ENCODE measurements around the gene SMIM9. TPM values are rescaled to one million over a fixed set of nuclear protein-coding genes. Genes with fewer than 3 reads are reported as not detected.

Gene SMIM9
- total RNA-seq, 1 donor from 2014 or later = not detected

- Mint-ChIP-seq H3K27ac (no peak overlapping the region), H3K4me3 (no peak overlapping the region), H3K36me3 (peaks cover 2% of the 10 kb centered on the region), H3K27me3 (ENCODE audit: insufficient read depth, low read depth) (no peaks in the 10 kb centered on the region), H3K9me3 (peaks cover 8% of the 10 kb centered on the region), H3K4me1 (no peaks in the 10 kb centered on the region)
- Histone ChIP-seq H3K27me3 (no peaks in the 10 kb centered on the region), H2AFZ (replicated peaks) (no peak overlapping the region), H3K4me1 (no peaks in the 10 kb centered on the region), H3K9me3 (ENCODE audit: low read depth) (no peaks in the 10 kb centered on the region), H3K4me3 (no peak overlapping the region), H3K36me3 (no peaks in the 10 kb centered on the region), H3K79me2 (ENCODE audit: low read depth) (no peaks in the 10 kb centered on the region), H3K27ac (no peak overlapping the region), H3K4me2 (no peak overlapping the region), H3K9ac (no peak overlapping the region), H3F3A (ENCODE audit: low read depth) (no peaks in the 10 kb centered on the region), H4K20me1 (ENCODE audit: low read depth) (no peaks in the 10 kb centered on the region)
- TF ChIP-seq, protein P1, sequence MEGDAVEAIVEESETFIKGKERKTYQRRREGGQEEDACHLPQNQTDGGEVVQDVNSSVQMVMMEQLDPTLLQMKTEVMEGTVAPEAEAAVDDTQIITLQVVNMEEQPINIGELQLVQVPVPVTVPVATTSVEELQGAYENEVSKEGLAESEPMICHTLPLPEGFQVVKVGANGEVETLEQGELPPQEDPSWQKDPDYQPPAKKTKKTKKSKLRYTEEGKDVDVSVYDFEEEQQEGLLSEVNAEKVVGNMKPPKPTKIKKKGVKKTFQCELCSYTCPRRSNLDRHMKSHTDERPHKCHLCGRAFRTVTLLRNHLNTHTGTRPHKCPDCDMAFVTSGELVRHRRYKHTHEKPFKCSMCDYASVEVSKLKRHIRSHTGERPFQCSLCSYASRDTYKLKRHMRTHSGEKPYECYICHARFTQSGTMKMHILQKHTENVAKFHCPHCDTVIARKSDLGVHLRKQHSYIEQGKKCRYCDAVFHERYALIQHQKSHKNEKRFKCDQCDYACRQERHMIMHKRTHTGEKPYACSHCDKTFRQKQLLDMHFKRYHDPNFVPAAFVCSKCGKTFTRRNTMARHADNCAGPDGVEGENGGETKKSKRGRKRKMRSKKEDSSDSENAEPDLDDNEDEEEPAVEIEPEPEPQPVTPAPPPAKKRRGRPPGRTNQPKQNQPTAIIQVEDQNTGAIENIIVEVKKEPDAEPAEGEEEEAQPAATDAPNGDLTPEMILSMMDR (IDR thresholded peaks at IDR 0.05) = no peak
- TF ChIP-seq EZH2 (IDR thresholded peaks at IDR 0.05) (no peak), EZH2phosphoT487 (IDR thresholded peaks at IDR 0.05) (no peak)
- no peak for DNase-seq (ENCODE audit: low spot score)
Measured at GRCh38 chrX:154855256-154855655, 20.8 kb upstream of the SMIM9 start.

DNA sequence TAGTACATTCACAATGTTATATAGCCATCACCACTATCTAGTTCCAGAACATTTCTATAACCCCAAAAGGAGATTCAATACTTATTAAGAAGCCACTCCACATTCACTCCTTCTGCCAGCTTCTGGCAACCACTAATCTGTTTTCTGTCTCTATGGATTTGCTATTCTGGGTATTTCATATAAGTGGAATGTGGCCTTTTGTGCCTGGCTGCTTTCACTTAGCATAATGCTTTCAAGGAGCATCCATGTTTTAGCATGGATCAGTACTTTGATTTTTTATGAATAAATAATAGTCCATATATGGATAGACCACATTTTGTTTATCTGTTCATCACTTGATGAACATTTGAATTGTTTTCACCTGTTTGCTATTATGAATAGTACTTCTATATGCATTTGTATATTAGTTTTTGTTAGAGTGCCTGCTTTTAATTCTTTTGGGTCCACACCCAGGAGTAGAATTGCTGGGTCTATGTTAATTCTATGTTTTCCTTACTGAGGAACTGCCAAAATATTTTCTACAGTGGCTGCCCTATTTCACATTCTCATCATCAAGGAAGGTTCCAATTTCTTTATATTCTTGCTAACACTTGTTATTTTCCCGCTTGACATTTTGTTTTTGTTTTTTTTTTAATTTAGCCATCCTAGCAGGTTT, 16.6 kb upstream of the SMIM9 start:
- no peak for TF ChIP-seq EZH2phosphoT487 (IDR thresholded peaks at IDR 0.05)
- TF ChIP-seq, protein P1 (IDR thresholded peaks at IDR 0.05) = no peak
- no peak for TF ChIP-seq EZH2 (IDR thresholded peaks at IDR 0.05)
- Histone ChIP-seq H3K27ac (no peak overlapping the region), H3K9ac (no peak overlapping the region), H2AFZ (replicated peaks) (no peak overlapping the region), H3K36me3 (no peaks in the 10 kb centered on the region), H3K27me3 (no peaks in the 10 kb centered on the region), H4K20me1 (ENCODE audit: low read depth) (no peaks in the 10 kb centered on the region), H3K79me2 (ENCODE audit: low read depth) (no peaks in the 10 kb centered on the region), H3K4me1 (no peaks in the 10 kb centered on the region), H3F3A (ENCODE audit: low read depth) (no peaks in the 10 kb centered on the region), H3K9me3 (ENCODE audit: low read depth) (no peaks in the 10 kb centered on the region), H3K4me2 (no peak overlapping the region), H3K4me3 (no peak overlapping the region)
- no peak overlapping the region for H3K4me3 Mint-ChIP-seq
- no peaks in the 10 kb centered on the region for H3K27me3 Mint-ChIP-seq (ENCODE audit: insufficient read depth, low read depth)
- no peaks in the 10 kb centered on the region for H3K4me1 Mint-ChIP-seq
- H3K36me3 Mint-ChIP-seq = no peaks in the 10 kb centered on the region
- DNase-seq (ENCODE audit: low spot score) = no peak
- peaks cover 16% of the 10 kb centered on the region for H3K9me3 Mint-ChIP-seq
- no peak overlapping the region for H3K27ac Mint-ChIP-seq

DNA sequence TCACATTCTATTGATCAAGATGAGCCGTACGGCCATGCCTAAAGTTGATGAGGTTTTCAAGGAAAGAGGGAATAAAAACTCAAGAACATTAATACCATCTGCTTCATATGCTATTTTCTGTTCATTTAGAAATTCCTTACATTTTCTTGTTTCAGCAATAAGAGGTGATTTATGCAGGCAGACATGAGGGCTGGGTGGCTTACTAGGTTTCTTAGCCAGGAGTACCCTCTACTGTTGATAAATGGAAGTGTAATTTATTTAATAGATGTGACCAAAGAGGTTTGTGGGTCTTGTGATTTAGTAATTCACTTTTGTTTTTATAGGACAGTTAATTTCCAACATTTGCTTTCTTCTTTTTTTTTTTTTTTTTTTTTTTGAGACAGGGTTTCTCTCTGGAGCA, 6.4 kb upstream of the SMIM9 start:
- H4K20me1 ChIP-seq (ENCODE audit: low read depth) = no peaks in the 10 kb centered on the region
- no peak overlapping the region for H2AFZ ChIP-seq (replicated peaks)
- H3K9me3 ChIP-seq (ENCODE audit: low read depth) = no peaks in the 10 kb centered on the region
- H3K27me3 Mint-ChIP-seq (ENCODE audit: insufficient read depth, low read depth) = peaks cover 2% of the 10 kb centered on the region
- no peak for DNase-seq (ENCODE audit: low spot score)
- H3F3A ChIP-seq (ENCODE audit: low read depth) = no peaks in the 10 kb centered on the region
- no peaks in the 10 kb centered on the region for H3K79me2 ChIP-seq (ENCODE audit: low read depth)
- TF ChIP-seq, protein P1 (IDR thresholded peaks at IDR 0.05) = peak; percentile 40
- no peak for TF ChIP-seq EZH2phosphoT487 (IDR thresholded peaks at IDR 0.05)
- H3K27ac ChIP-seq = no peak overlapping the region
- H3K4me1 ChIP-seq = no peaks in the 10 kb centered on the region
- H3K4me2 ChIP-seq = no peak overlapping the region
- H3K27ac Mint-ChIP-seq = no peak overlapping the region
- no peak overlapping the region for H3K4me3 ChIP-seq
- no peaks in the 10 kb centered on the region for H3K36me3 ChIP-seq
- H3K9me3 Mint-ChIP-seq = peaks cover 13% of the 10 kb centered on the region
- H3K36me3 Mint-ChIP-seq = no peaks in the 10 kb centered on the region
- no peak overlapping the region for H3K9ac ChIP-seq
- no peak overlapping the region for H3K4me3 Mint-ChIP-seq
- no peaks in the 10 kb centered on the region for H3K27me3 ChIP-seq
- no peaks in the 10 kb centered on the region for H3K4me1 Mint-ChIP-seq
